HG03064 (cell line): Measurements from ENCODE around the gene SVOPL.

Source experiments
- ATAC-seq: cut with Tn5 transposase; IDR thresholded peaks from one replicate; pipeline ENCODE4 v1.9.1; 2021; ENCODE audit warnings: low read depth; ENCODE audit not compliant: unreplicated experiment

Gene SVOPL

DNA sequence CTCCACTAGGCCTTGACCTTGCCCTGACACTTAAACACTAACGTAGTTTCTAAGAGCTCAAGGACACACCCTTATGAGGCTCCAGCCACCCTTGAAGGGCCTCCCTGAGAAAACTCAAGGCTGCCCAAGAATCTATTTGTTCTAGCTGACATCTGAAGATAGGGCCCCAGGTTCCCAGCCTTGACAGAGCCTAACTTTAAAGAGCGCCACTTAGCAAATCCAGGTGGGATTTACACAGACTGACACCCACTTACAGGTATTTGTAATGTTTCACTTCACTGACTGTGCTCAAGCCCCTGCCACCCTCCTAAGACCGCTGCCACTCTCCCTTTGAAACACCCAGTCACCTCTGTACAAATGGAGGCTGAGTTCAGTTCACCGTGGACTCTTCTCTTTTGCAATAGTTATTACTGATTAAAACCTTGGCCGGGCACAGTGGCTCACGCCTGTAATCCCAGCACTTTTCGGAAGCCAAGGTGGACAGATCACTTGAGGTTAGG is 90.4 kb downstream of the SVOPL start:
- no peak for ATAC-seq

- ATAC-seq, result peak; percentile 63
Observed at GRCh38 chr7:138608275-138608674, 92.9 kb downstream of the SVOPL start.

- ATAC-seq, result no peak
Observed at GRCh38 chr7:138607216-138608126, 93.7 kb downstream of the SVOPL start.

DNA sequence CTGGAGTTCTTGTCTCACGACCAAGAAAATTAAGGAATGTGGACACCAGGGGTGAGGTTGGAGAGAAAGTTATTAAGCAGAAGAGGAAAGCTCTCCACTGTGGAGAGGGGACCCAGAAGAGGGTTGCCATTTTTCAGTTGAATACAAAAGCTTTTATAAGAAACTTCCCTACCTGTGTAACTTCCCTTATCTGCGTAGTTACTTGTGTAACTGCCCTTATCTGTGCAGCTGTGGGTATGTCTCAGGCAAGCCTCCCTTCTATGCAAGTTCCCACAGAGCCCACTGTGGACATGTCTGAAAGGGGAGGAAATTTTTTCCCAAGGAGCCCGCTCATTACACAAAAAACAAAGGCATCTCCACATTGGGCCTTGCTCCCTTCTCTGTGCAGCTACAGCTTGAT is 94.9 kb downstream of the SVOPL start:
- ATAC-seq, result no peak

DNA sequence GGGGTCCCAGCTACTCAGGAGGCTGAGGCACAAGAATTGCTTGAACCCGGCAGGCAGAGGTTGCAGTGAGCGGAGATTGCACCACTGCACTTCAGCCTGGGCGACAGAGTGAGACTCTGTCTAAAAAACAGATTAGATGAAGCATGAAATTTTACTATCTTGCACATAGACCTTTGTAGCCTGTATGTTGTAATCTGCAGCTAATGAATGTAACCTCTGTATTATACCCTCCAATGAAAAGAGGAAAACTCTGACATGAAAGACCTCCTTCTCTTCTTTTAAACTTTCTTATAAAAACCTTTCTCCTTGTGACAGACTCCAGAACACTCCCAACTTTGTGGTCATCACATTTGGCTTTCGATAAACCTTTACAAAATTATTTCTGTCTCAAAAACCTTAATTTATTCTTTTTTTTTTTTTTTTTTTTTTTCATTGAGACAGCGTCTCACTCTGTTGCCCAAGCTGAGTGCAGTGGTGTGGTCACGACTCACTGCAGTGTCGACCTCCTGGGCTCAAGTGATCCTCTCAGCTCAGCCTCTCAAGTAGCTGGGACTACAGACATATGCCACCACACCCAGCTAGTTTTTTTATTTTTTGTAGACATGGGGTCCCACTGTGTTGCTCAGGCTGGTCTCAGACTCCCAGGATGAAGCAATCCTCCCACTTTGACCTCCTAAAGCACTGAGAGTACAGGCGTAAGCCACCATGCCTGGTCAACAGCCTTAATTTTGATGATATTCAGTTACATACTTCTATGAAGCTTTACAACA is 97.4 kb downstream of the SVOPL start:
- ATAC-seq, result no peak

DNA sequence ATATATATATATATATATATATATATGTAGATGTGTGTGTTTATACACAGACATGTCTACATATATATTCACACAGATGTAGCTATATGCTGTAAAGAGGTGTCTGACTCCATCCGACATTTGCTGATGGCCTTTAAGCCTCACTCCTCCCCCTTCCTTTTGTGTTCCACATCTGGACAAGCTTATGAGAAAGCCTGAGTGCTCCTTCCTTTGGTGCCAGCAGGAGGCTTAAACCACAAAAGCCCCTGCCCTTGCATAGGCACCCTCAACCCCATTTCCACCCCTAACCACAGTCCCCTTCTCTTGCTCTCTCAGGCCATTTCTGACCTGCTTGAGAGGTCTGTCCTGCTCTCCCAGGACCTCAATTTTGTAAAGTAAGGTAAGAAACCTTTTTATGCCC is 98.7 kb downstream of the SVOPL start:
- ATAC-seq, result no peak

DNA sequence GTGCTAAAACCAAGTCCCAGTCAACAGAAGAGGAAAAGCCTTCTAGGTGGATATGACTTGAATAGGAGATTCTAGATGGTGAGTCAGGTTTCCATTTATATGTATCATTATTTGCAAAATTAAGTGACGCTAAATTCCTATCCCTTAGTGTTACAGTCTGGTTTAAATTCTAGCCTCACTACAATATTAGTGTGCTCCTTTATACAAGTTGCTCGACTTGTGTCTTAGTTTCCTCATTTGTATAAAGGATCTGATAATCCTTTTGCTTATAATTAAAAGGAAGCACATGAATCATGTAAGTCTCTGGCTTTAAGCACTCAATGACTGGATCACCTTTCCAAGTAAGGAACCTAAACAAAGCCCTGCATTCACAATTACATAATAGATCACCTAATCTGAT is 105.7 kb downstream of the SVOPL start:
- no peak for ATAC-seq

DNA sequence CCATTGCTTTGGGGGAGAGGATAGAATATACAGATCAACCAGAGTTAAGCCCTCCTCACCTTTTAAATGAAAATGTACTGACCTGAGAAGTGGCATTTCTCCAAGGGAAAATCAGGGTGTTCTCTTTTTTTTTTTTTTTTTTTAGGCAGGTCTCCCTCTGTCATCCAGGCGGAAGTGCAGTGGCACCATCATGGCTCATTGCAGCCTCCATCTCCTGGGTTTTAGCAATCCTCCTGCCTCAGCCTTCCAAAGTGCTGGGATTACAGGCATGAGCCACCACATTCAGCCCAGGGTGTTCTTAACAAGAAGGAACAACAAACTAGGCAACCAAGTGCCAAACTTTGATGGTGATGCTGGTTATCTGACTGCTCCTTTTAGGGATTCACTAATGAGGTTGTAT is 111.0 kb downstream of the SVOPL start:
- ATAC-seq, result no peak

- no peak for ATAC-seq
Observed at GRCh38 chr7:138588986-138589385, 112.2 kb downstream of the SVOPL start.

DNA sequence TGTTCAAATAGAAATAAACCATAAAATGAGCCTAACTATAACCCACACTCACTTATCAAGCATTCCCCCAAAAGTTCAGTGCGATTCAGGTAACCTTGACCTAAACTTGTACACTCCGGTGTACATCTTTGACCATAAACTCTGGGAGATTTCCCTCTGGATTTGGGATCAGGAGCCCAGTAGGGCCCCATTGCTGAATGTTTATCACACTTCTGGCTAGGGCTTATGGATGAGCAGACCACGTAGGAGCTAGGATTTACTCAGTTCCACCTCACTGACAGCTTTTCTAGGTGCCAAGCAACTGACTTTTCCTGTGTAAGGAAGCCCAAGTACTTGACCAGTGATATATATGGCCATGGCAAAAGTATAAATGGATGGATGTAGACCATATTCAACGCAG is 113.7 kb downstream of the SVOPL start:
- no peak for ATAC-seq

- ATAC-seq, result no peak
Observed at GRCh38 chr7:138585283-138585993, 115.7 kb downstream of the SVOPL start.

DNA sequence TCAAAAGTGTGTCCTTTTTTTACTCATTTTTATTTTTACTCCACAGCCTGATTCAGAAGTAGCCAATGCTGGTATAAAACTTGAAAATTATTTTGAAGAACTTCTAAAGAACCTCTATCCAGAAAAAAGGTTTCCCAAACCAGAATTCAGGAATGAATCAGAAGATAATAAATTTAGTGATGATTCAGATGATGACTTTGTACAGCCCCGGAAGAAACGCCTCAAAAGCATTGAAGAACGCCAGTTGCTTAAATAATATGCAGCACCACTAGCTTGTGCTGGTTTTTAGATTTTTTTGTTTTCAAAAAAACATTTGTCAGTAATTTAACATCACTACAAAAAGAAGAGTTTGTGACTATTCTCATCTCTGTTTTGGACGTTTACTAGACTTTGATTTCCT is 116.5 kb downstream of the SVOPL start:
- no peak for ATAC-seq

DNA sequence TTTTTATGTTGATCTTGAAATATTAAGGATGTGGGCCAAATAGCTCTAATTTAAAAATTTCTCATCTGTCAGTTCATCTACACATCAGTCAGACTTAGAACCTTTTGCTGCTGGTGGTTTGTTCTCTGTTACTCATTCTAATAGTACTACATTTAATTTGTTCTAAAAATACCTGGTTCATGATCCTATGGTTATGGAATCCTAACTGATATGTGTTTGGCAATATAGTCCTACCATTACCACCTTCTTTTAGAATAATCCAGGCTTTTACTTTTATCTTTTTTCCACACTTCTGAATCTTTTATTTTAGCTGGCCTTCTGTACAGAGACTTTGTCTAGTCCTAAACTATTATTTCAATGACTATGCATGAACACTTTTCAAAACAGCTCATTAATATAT is 116.9 kb downstream of the SVOPL start:
- ATAC-seq, result no peak

GRCh38 chr7:138581065-138581464 is 120.1 kb downstream of the SVOPL start:
- no peak for ATAC-seq

- no peak for ATAC-seq
Observed at GRCh38 chr7:138579671-138580070, 121.5 kb downstream of the SVOPL start.

DNA sequence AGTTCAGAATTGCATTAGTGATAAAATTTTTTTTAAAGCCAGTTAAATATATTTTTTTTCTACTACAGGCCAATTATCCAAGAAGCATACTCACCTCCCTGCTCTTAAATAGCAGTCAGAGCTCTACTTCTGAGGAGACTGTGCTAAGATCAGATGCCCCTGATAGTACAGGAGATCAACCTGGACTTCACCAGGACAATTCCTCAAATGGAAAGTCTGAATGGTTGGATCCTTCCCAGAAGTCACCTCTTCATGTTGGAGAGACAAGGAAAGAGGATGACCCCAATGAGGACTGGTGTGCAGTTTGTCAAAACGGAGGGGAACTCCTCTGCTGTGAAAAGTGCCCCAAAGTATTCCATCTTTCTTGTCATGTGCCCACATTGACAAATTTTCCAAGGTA is 122.0 kb downstream of the SVOPL start:
- no peak for ATAC-seq

GRCh38 chr7:138575897-138576428 is 125.2 kb downstream of the SVOPL start:
- ATAC-seq, result no peak

DNA sequence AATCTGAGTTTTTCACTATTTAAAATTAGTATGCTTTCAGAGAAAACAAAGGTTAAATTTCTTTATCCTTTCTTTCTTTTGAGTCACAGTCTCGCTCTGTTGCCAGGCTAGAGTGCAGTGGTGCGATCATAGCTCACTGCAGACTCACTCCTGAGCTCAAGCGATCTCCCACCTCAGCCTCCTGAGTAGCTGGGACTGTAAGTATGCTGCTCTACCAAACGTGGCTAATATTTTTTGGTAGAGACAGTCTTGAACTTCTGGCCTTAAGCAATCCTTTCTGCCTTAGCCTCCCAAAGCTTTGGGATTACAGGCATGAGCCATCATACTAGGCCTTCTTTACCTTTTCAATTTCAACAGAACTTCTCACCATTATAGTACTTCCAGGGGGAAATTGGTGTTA is 127.4 kb downstream of the SVOPL start:
- ATAC-seq, result no peak

GRCh38 chr7:138570715-138571114 is 130.4 kb downstream of the SVOPL start:
- ATAC-seq, result no peak

- no peak for ATAC-seq
Observed at GRCh38 chr7:138569418-138569817, 131.7 kb downstream of the SVOPL start.

DNA sequence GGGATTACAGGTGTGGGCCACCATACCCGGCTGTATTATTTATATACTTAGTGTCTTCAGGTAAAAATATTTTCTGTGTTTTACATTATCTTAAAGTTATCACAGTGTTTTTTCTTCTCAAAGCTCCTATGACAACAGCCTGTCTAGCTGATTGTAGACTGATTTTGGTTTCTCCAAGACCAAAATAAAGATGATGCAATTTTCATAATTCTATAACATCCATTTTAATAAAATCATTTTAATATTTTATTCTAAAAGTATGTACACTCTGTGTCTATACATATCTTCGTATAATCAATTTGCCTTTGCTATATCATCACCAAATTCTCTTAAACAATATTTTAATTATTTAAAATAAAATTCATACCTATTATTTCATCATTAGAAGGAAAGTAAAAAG is 132.5 kb downstream of the SVOPL start:
- no peak for ATAC-seq
